Spleen (tissue), 7 donors: Measurements from ENCODE around the gene FOXI1.

Source experiments
- CTCF ChIP-seq, 11 experiments: fragments of 200-600 bp in 7 of 11; fragments of 450-650 bp in 4 of 11; sonication (generic) in 4 of 11; IDR thresholded peaks in 8 of 11; conservative IDR thresholded peaks in 3 of 11; 1 replicate in 7 of 11; 2 replicates in 4 of 11; pipeline versions ENCODE4 v1.4.0 to v1.8.0; 2016 to 2021; ENCODE audit warnings: antibody characterized with exemption in 11 of 11, inconsistent platforms in 4 of 11, mild to moderate bottlenecking in 1 of 11
- POLR2AphosphoS5 ChIP-seq, 3 donors: sonication (generic); formaldehyde crosslinking; IDR thresholded peaks; one replicate each; pipeline ENCODE4 v1.5.1; 2017; ENCODE audit warnings: antibody characterized with exemption in 3 of 3
- donor health status: DM: no; HTN: no; CAD: no; lungs with moderate emphysema.
- donor health status: DM: no; HTN: no; CAD: no.
- donor health status: DM: no; HTN: no; CAD: no.

GRCh38 chr5:170144286-170145023, 38.8 kb downstream of the FOXI1 start:
- TF ChIP-seq CTCF (IDR thresholded peaks at IDR 0.05 in 8 of 11, conservative IDR thresholded peaks at IDR 0.05 in 3 of 11) (no peak), POLR2AphosphoS5 (IDR thresholded peaks at IDR 0.05) (no peak)
